DND-41 (cell line): Measurements from ENCODE around the gene TARDBP.
"Not testable (repeated sequence)": the region's sequence is repeated elsewhere in the genome, so short reads cannot be mapped to it uniquely, and the experiment has no call there.

Experiments used
- ATAC-seq: fragments of 200-7000 bp; cut with Tn5 transposase; 3 replicates; pipeline ENCODE4 v1.9.1; 2021; ENCODE audit warnings: low read depth; ENCODE audit not compliant: insufficient read depth
- DNase-seq: peaks from one replicate; pipeline ENCODE4 v3.0.0-alpha.2; 2020
- H2AFZ ChIP-seq: 2 replicates; pipeline ENCODE4 v1.6.0; 2012; ENCODE audit warnings: low read depth, low read length
- H3K27ac ChIP-seq: 2 replicates; pipeline ENCODE4 v1.5.1; 2012; ENCODE audit warnings: low read length, inconsistent platforms
- H3K27me3 ChIP-seq: fragments of 200-600 bp; sonication (generic); 2 replicates; pipeline ENCODE4 v1.6.0; 2012; ENCODE audit warnings: low read length, mild to moderate bottlenecking, inconsistent platforms; ENCODE audit not compliant: insufficient read depth, poor library complexity
- H3K36me3 ChIP-seq: 2 replicates; pipeline ENCODE4 v1.5.1; 2012; ENCODE audit warnings: low read length, inconsistent platforms; ENCODE audit not compliant: insufficient read depth
- H3K4me1 ChIP-seq: 2 replicates; pipeline ENCODE4 v1.5.1; 2012; ENCODE audit warnings: mild to moderate bottlenecking, low read length; ENCODE audit not compliant: insufficient read depth
- H3K4me2 ChIP-seq: 2 replicates; pipeline ENCODE4 v1.6.0; 2012; ENCODE audit warnings: mild to moderate bottlenecking, moderate library complexity, low read length, inconsistent platforms; ENCODE audit not compliant: insufficient read depth
- H3K4me3 ChIP-seq, 2 experiments: fragments of 200-600 bp in 1 of 2; shearing (Covaris generic) in 1 of 2; 2 replicates each; pipeline ENCODE4 v1.5.1; 2012 to 2016; ENCODE audit warnings: inconsistent platforms in 2 of 2, low read length in 2 of 2, mild to moderate bottlenecking in 2 of 2, low read depth in 1 of 2, moderate library complexity in 1 of 2
- H3K79me2 ChIP-seq: 2 replicates; pipeline ENCODE4 v1.6.0; 2012; ENCODE audit warnings: low read length, inconsistent platforms; ENCODE audit not compliant: insufficient read depth
- H3K9ac ChIP-seq: 2 replicates; pipeline ENCODE4 v1.6.0; 2012; ENCODE audit warnings: low read depth, mild to moderate bottlenecking, inconsistent platforms, low read length, moderate library complexity
- H3K9me3 ChIP-seq: 2 replicates; pipeline ENCODE4 v1.5.1; 2012; ENCODE audit warnings: low read length, moderate library complexity, mild to moderate bottlenecking, inconsistent platforms; ENCODE audit not compliant: insufficient read depth, severe bottlenecking
- H4K20me1 ChIP-seq: 2 replicates; pipeline ENCODE4 v1.6.0; 2012; ENCODE audit warnings: low read length; ENCODE audit not compliant: insufficient read depth
- CTCF ChIP-seq: IDR thresholded peaks from 2 replicates; pipeline ENCODE4 v1.5.1; 2012; ENCODE audit warnings: borderline replicate concordance, low read length, moderate library complexity, mild to moderate bottlenecking; ENCODE audit not compliant: poor library complexity, severe bottlenecking; ENCODE audit errors: extremely low read depth
- EZH2 ChIP-seq: IDR thresholded peaks from 3 replicates; pipeline ENCODE4 v1.6.1; 2012; ENCODE audit warnings: borderline replicate concordance, low read depth, mild to moderate bottlenecking, moderate library complexity, low read length, inconsistent platforms; ENCODE audit not compliant: severe bottlenecking

TARDBP gene

GRCh38 chr1:11037740-11038182 lies 25.3 kb downstream of the TARDBP start:
- H3K36me3 ChIP-seq = no peaks in the 10 kb centered on the region
- no peaks in the 10 kb centered on the region for H4K20me1 ChIP-seq
- peaks cover 7% of the 10 kb centered on the region for H3K4me1 ChIP-seq
- no peak overlapping the region for H3K4me2 ChIP-seq
- TF ChIP-seq EZH2 (no peak), CTCF (peak; percentile 99)
- no peak overlapping the region for H3K4me3 ChIP-seq
- no peaks in the 10 kb centered on the region for H3K79me2 ChIP-seq
- H3K9me3 ChIP-seq = no peaks in the 10 kb centered on the region
- DNase-seq (peak; percentile 87), ATAC-seq (peak; percentile 100)
- H3K27ac ChIP-seq = no peak overlapping the region
- no peak overlapping the region for H3K9ac ChIP-seq
- H2AFZ ChIP-seq = no peak overlapping the region
- no peaks in the 10 kb centered on the region for H3K27me3 ChIP-seq

GRCh38 chr1:11039351-11040104 lies 27.1 kb downstream of the TARDBP start:
- H3K4me3 ChIP-seq = no peak overlapping the region
- no peaks in the 10 kb centered on the region for H4K20me1 ChIP-seq
- peaks cover 7% of the 10 kb centered on the region for H3K4me1 ChIP-seq
- no peak for TF ChIP-seq CTCF
- TF ChIP-seq EZH2 = no peak
- H3K27ac ChIP-seq = no peak overlapping the region
- no peaks in the 10 kb centered on the region for H3K36me3 ChIP-seq
- DNase-seq = no peak
- no peak overlapping the region for H2AFZ ChIP-seq
- ATAC-seq = no peak
- no peak overlapping the region for H3K9ac ChIP-seq
- H3K27me3 ChIP-seq = no peaks in the 10 kb centered on the region
- no peaks in the 10 kb centered on the region for H3K9me3 ChIP-seq
- H3K4me2 ChIP-seq = no peak overlapping the region
- no peaks in the 10 kb centered on the region for H3K79me2 ChIP-seq

- not testable (repeated sequence) for H3K27ac ChIP-seq, H2AFZ ChIP-seq, H3K9ac ChIP-seq, H3K36me3 ChIP-seq, H3K9me3 ChIP-seq, ATAC-seq, H3K27me3 ChIP-seq, H3K4me3 ChIP-seq, DNase-seq, H3K4me1 ChIP-seq, H4K20me1 ChIP-seq, H3K79me2 ChIP-seq, H3K4me2 ChIP-seq
Measured at GRCh38 chr1:11040105-11040429, 27.6 kb downstream of the TARDBP start.

GRCh38 chr1:11041048-11041447 lies 28.6 kb downstream of the TARDBP start:
- Histone ChIP-seq H4K20me1 (no peaks in the 10 kb centered on the region), H3K36me3 (no peaks in the 10 kb centered on the region), H3K4me1 (peaks cover 7% of the 10 kb centered on the region), H3K9me3 (no peaks in the 10 kb centered on the region), H3K9ac (no peak overlapping the region), H3K79me2 (no peaks in the 10 kb centered on the region), H2AFZ (no peak overlapping the region), H3K27me3 (no peaks in the 10 kb centered on the region), H3K4me2 (no peak overlapping the region), H3K4me3 (no peak overlapping the region), H3K27ac (no peak overlapping the region)
- ATAC-seq (no peak), DNase-seq (no peak)
- TF ChIP-seq EZH2 (no peak), CTCF (no peak)
